HPDE6-E6E7 (cell line): ENCODE results near the gene RNU4-1.
"Not testable (repeated sequence)": the region's sequence is repeated elsewhere in the genome, so short reads cannot be mapped to it uniquely, and the experiment has no call there.

Source experiments
- DNase-seq: peaks from one replicate; pipeline ENCODE4 v3.0.0; 2011; ENCODE audit warnings: missing footprints; ENCODE audit errors: extremely low spot score

Gene RNU4-1

DNA sequence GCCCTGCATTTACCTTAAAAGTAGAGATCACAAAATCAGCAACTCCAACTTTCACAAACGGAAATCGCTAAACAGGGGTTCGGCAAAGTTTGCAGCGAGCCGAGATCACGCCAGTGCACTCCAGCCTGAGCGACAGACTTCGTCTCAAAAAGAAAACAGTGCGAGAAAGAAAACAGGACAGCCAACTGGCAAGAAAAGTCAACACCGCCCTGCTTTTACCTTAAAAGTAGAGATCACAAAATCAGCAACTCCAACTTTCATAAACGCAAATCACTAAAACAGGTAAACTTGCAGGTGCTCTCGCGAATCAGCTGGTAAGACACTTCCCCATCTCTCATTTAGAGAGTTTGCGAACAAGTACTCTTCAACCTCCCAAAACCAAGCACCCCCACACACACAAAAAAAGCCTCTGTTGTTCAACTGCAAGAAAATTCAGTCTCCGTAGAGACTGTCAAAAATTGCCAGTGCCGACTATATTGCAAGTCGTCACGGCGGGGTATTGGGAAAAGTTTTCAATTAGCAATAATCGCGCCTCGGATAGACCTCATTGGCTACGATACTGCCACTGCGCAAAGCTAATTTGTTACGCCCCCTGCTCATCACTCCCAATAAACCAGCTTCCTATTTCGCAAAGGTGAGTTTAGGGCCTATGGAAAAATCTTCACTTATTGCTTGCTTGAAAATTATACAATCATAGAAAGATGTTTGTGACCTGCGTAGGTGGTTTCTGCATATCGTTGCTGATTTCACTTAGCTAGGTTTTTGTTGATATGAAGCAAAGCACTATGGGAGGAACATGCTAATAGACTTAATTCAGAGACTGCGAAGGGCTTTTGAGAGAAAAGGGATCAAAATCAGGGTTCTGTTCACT is at the start of gene RNU4-1:
TSS of gene RNU4-1 (minus strand) at position 577 of the 871 bp plus-strand sequence.
- DNase-seq = no peak

DNA sequence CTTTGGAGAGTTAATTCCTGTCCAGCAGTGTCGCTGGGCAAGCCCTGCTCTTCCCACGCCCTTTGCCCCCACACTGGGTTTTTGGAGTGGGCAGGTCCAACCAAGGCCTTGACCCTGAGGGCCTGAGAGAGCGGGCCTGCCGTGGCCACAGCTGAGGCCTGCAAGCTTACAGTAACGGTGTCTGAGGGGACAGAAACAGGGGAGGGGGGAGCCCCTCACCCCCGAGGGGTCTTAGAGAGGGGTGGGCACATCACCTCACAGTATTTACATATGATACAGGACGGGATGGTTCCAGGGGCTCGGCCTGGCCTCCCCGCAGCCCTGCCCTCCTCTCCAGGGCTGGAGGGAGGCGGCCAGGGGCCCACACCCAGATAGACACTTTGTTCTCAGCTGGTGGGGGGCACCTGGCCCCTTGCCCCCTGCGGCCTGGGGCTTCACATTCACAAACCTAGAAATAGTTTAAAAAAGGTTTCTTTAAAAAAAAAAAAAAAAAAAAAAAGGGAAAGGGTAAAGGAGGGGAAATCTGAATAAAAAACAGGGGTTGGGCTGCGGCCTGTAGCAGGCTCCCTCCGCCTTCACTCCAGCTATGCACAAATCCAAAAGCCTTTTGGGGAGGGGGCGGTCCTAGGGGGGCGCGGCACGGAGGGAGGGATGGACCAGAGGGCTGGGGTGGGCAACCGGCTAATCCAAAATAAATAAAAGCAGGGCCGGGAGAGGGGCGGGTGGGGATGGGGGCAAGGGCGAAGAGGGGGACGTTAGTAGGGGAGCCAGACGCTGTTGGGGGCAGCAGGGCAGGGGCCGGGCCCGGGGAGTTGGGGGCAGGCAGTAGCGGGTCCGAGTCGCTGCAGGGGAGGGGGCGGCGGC is 49.4 kb upstream of the RNU4-1 start:
- no peak for DNase-seq

DNA sequence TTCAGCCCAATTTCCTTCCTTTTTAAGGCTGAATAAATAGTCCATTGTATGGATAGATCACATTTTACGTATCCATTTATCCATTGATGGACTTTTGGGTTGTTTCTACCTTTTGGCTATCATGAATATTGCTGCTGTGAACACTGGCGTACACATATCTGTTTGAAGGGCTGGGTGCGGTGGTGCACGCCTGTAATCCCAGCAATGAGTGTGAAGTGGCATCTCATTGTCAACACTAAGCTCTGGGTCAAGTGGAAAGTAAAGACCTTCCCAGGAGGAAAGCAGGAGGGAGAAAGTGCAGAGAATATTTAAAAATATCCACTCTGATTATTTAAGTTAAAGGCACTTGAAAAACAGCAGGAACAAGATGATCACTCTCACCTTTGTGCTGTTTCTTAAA is 46.2 kb upstream of the RNU4-1 start:
- no peak for DNase-seq

DNA sequence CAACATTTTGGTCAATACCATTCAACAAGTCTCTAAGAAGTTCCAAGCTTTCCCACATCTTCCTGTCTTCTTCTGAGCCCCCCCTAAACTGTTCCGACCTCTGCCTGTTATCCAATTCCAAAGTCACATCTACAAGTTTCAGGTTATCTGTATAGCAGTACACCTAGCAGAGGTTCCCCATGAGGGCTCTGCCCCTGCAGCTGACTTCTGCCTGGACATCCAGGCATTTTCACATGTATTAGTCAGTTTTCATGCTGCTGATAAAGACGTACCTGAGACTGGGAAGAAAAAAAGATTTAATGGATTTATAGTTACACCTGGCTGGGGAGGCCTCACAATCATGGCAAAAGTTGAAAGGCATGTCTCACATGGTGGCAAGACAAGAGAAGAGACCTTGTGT is 44.7 kb upstream of the RNU4-1 start:
- no peak for DNase-seq

GRCh38 chr12:120336392-120336791 is 43.4 kb upstream of the RNU4-1 start:
- DNase-seq = not testable (repeated sequence)

GRCh38 chr12:120335447-120335846 is 42.4 kb upstream of the RNU4-1 start:
- not testable (repeated sequence) for DNase-seq

DNA sequence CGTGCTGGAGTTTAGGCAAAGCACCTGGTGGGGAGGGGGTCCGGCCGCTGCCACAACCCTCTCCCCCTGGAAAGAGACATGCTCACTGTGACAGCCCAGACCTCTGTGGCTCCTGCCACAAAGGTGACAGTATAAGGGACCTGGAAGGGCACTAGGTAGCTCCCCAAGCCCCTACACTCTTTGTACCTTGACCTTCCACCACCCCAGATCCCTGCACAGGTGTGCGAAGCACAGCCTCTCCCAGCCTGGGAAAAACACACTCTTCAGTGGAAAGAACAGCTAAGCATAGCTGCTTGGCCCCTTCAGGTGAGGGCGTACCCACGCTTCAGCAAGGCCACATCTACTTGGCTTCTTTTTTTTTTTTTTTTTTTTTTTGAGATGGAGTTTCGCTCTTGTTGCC is 39.5 kb upstream of the RNU4-1 start:
- no peak for DNase-seq

GRCh38 chr12:120332041-120332440 is 39.0 kb upstream of the RNU4-1 start:
- DNase-seq = no peak

DNA sequence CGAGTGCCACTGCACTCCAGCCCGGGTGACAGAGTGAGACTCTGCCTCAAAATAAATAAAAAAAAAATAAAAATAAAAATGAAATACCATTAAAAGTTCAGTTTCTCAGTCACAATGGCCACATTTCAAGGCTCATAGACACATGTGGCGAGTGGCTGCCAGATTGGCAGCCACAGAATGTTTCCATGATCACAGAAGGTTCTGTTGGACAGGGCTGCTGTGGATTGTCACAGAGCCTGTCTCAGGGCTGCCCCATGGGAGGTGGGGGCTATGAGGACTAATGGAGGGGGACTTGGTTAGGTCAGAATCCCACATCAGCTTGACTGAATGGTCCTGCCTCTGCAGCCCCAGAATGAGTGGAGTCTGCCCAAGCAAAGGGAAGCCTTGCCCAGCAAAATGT is 38.4 kb upstream of the RNU4-1 start:
- no peak for DNase-seq

DNA sequence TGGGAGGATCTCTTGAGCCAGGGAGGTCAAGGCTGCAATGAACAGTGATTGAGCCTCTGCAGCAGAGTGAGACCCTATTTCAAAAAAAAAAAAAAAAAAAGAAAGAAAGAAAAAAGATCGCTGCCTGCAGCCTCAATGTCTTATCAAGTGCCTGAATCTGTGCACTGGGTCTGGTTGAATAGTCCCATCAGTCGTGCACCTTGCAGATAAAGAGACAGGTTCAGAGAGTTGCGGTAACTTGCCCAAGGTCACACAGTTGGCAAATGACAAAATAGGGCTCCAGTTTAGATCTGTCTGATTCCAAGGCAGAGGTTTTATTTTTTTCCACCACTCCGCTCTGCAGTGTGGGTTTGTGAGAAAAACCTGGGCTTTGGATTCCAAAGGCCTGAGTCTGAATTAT is 35.2 kb upstream of the RNU4-1 start:
- no peak for DNase-seq

- DNase-seq = no peak
Measured at GRCh38 chr12:120327593-120327992, 34.6 kb upstream of the RNU4-1 start, which contains the start of gene PLA2G1B. Gene PLA2G1B, minus strand, starts transcription at chr12:120327779. Its CDS starts 26 bp downstream, at chr12:120327753.

DNA sequence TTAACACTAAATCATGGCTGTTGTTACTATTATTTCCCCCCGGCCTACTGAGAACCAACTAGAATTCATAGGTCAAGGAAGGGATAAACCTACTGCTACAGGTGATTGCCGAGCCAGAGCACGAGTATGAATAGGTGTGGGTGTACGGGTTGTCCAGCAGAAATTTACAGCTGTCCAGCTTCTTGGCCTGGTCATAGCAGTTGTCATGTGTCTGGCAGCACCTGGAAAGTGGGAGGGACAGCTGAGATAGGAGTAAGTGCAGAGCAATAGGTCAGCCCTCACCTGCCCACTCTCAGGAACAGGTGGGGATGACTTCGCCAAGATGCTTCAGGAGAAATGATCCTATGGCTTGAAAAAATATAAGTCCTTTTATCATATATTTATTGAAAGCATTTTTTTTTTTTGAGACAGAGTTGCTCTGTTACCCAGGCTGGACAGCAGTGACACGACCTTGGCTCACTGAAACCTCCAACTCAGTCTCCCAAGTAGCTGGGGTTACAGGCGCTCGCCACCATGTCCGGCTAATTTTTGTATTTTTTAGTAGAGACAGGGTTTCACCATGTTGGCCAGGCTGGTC is 31.9 kb upstream of the RNU4-1 start:
- no peak for DNase-seq

- DNase-seq = no peak
Measured at GRCh38 chr12:120323772-120324171, 30.7 kb upstream of the RNU4-1 start.

DNA sequence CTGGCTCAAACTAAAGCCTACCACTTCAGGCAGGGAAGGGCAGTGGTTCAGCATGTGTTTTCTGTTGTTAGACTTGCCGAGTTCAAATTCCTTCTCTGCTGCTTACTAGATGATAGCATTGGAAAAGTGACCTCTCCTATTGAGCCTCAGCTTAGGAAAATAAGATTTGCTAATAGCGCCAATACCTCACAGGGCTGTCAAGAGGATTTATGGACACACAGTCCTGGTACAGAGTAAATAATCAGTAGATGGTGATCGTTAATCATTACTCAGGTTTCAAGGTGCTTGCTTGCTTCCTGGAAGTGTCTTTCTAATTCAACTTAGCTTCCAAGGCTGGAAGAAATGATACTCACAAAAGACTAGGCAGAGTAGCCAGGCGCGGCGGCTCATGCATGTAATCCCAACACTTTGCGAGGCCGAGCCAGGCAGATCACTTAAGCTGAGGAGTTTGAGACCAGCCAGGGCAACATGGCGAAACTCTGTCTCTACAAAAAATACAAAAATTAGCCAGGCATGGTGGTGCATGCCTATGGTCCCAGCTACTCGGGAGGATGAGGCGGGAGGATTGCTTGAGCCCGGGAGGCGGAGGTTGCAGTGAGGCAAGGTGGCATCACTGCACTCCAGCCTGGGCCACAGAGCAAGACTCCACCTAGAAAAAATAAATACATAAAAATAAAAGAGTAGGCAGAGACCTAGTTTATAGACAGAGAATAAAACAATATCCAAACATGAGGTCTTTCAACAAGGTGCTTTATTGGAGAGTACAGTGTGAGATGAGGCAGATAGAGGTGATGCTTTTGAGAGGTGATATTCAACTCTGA is 28.6 kb upstream of the RNU4-1 start:
- no peak for DNase-seq

DNA sequence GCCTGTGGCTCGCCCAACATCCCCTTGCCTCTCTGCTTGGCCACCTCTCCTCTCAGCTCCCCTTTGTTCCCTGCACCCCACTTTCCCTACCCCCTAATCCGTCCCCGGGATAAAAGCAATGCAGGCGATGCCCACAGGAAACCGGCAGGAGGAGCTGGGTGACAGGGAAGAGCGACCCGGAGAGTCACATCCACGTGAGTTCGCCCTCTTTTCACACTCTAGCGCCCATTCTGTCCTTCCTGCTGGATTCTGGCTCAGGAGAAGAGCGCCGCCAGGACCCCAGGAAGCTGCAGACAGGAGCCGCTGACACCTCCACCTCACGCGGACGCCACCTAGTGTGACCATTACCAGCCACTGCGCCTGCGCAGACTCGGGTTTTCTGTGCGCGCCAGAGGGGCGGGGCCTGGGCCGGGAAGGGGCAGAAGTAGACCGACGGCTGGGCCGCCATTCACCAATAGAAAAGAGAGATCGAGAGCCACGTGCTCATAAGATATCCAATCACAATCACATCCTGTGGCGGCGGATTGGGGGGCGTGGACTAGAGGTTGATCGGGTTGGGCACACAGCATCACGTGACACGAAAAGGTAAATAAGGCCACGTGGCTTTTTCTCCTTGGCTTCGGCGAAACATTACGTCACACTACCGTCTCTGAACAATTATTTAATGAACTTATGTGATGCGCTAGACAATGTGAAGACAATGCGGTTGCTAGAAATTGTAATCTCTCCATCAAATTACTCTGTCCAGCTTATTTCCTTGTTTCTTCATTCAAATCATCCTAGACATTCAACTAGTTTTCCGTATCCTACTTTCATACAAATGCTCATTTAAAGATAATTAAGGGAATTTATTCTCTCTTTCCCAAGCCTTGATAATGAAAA is 24.4 kb upstream of the RNU4-1 start:
- peak; percentile 99 for DNase-seq

- DNase-seq = no peak
Measured at GRCh38 chr12:120316798-120317223, 23.8 kb upstream of the RNU4-1 start.

- DNase-seq = no peak
Measured at GRCh38 chr12:120314220-120314619, 21.2 kb upstream of the RNU4-1 start.

- DNase-seq = peak; percentile 97
Measured at GRCh38 chr12:120301962-120302815, 9.2 kb upstream of the RNU4-1 start, which contains the start of gene SIRT4. Gene SIRT4, plus strand, starts transcription at chr12:120302321. Its CDS starts 1,241 bp downstream, at chr12:120303562.

DNA sequence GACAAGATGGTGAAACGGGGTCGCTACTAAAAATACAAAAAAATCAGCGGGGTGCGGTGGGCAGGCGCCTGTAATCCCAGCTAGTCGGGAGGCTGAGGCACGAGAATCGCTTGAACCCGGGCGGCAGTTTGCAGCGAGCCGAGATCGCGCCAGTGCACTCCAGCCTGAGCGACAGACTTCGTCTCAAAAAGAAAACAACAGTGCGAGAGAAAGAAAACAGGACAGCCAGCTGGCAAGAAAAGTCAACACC is 701 bp downstream of the RNU4-1 start:
- no peak for DNase-seq
